Activated T-cell treated with anti-CD3 and anti-CD28 coated beads, Interleukin-2, amount 50 U/mL, for 4 hours (primary cell): ENCODE results near the gene GFRA4. TPM values are rescaled to one million over a fixed set of nuclear protein-coding genes. Genes with fewer than 3 reads are reported as not detected.
A peak's percentile ranks its signal among the peaks of the same experiment; 100 is the strongest.

ENCODE experiments used
- ATAC-seq, 2 donors: fragments of 200-7000 bp; cut with Tn5 transposase; one replicate each; pipeline ENCODE4 v1.10.0; 2021
- DNase-seq: peaks from one replicate; pipeline ENCODE4 v3.0.0-alpha.2; 2020
- H3K27me3 Mint-ChIP-seq: one replicate; pipeline ENCODE4 v1.8.0; 2021; ENCODE audit warnings: low read depth, mixed read lengths
- H3K36me3 Mint-ChIP-seq: one replicate; pipeline ENCODE4 v1.8.0; 2022; ENCODE audit warnings: mixed read lengths; ENCODE audit not compliant: insufficient read depth
- H3K4me1 Mint-ChIP-seq: one replicate; pipeline ENCODE4 v1.8.0; 2021; ENCODE audit warnings: low read depth, mixed read lengths
- H3K4me3 Mint-ChIP-seq: one replicate; pipeline ENCODE4 v1.8.0; 2021; ENCODE audit warnings: mild to moderate bottlenecking, moderate library complexity, mixed read lengths
- H3K9me3 Mint-ChIP-seq: one replicate; pipeline ENCODE4 v1.8.0; 2021; ENCODE audit warnings: mixed read lengths
- total RNA-seq, 3 donors: library from RNA; stranded (reverse); gene quantifications; one replicate each; pipeline ENCODE4 v1.2.1, GENCODE V29; 2021

Gene GFRA4
- total RNA-seq, 3 donors from 2014 or later = not detected

DNA sequence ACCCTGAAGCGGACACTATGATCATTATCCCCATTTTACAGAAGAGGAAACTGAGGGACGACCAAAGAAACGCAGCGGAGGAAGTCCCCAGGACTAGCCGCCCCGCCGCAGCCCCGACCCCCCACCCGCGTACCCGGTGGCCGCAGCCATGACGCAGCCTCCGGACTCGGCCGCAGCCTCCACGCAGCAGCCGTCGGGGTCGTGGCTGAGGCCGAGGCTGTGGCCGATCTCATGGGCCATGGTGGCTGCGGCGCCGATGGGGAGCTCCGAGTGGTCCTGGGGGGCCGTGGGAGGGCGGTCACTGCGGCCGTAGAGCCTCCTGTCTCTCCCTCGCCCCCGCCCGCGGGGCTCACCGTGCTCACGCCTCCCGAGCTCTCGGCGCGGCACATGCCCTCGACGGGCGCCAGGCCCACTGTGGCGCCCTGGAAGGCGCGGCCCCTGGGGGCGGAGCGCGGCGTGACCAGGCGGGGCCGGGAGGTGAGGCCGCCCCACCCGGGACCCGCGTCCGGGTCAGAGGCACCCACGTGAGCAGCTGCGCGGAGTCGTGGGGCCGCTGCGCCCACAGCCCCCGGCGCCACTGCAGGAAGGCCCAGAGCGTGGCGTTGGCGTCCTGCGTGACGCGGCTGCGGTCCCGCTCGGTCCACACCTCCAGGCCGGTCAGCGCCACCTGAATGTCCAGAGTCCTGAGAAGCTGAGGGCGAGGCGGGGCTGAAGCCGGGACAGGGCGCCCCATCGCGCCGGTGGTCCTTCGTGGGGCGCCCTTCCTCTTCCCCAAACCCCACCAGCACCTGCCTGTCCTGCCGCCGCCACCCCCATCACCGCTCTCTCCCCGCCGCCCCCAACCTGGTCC, 10.2 kb upstream of the GFRA4 start:
- H3K9me3 Mint-ChIP-seq = no peaks in the 10 kb centered on the region
- DNase-seq (no peak), ATAC-seq (no peak)
- no peak overlapping the region for H3K4me3 Mint-ChIP-seq
- peaks cover 61% of the 10 kb centered on the region for H3K27me3 Mint-ChIP-seq
- peaks cover 10% of the 10 kb centered on the region for H3K4me1 Mint-ChIP-seq
- H3K36me3 Mint-ChIP-seq = no peaks in the 10 kb centered on the region

DNA sequence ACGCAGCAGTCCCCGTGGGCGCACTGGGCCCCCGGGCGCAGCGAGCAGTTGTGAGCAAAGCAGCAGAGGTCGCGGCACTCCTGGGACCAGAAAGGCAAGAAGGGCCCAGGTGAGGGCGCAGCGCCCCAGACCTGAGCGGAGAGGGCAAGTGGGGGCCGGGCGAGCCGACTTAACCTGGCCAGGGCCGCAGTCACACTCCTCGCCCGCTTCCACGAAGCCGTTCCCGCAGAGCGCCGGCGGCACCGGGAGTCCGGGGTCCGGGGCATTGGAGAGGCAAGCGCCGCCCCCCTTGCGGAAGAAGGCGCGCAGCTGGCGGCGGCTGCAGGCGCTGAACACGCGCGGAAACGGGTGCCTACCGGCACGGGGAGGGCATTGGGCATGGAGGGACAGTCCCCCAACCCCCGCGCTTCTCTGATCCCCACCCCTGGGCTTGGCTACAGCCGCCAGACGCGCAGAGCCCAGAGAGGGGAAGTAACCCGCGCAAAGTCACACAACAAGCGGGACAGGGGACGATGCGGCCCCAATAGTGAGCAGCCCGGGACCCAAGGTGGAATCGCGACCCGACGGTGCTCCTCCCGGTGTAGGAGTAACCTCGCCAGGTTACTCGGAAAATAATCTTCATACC, 9.5 kb upstream of the GFRA4 start:
- peaks cover 63% of the 10 kb centered on the region for H3K27me3 Mint-ChIP-seq
- no peaks in the 10 kb centered on the region for H3K36me3 Mint-ChIP-seq
- DNase-seq (no peak), ATAC-seq (peak in 1 of 2 donors; percentile 9)
- H3K9me3 Mint-ChIP-seq = no peaks in the 10 kb centered on the region
- peaks cover 10% of the 10 kb centered on the region for H3K4me1 Mint-ChIP-seq
- no peak overlapping the region for H3K4me3 Mint-ChIP-seq

DNA sequence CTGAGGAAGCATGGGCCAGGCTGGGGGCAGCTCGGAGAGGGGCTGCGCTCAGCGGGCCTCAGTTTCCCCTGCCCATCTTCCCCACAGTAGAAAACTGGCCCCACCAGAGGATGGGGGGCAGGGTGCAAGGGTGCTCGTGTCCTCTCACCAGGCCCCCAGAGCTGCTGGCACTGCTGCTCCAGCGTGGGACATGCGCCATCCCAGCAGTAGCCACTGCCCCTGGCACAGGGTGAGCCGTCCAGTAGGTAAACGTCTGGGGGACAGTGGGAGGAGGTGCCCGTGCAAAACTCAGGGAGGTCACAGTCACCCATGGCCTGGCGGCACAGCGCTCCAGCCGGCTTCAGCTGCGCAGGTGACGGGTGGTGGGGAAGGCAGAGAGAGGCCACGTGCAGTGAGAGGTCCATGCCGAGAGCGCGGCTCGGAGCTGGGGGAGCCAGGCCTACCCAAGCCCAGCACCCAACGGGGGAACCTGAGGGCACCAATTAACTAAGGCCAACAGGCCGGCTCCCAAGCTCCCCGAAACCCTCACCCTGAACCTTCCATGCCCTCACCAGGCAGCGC, 8.9 kb upstream of the GFRA4 start:
- Mint-ChIP-seq H3K9me3 (no peaks in the 10 kb centered on the region), H3K36me3 (no peaks in the 10 kb centered on the region), H3K4me1 (peaks cover 14% of the 10 kb centered on the region), H3K4me3 (no peak overlapping the region), H3K27me3 (peaks cover 63% of the 10 kb centered on the region)
- ATAC-seq = no peak
- no peak for DNase-seq

DNA sequence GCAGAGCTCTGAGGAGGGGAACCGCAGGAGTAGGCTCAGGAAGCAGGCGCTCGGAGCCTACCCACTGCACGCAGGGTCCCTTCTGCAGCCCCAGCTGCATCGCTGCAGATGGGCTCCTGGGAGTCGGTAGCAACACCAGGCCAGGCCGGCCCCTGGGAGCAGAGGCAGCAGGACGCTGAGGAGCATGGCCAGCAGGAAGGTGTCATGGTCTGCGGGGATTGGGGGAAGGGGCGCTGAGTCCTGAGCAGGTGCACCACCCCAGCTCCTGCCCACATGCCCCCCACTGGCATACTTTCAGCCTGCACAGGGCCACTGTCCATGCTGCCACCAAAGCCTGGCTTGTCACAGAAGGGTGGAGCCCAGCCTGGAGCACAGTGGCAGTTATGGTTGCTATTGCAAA, 7.7 kb upstream of the GFRA4 start:
- Mint-ChIP-seq H3K36me3 (no peaks in the 10 kb centered on the region), H3K27me3 (peaks cover 55% of the 10 kb centered on the region), H3K4me3 (no peak overlapping the region), H3K4me1 (peaks cover 21% of the 10 kb centered on the region), H3K9me3 (no peaks in the 10 kb centered on the region)
- no peak for DNase-seq
- ATAC-seq = no peak

DNA sequence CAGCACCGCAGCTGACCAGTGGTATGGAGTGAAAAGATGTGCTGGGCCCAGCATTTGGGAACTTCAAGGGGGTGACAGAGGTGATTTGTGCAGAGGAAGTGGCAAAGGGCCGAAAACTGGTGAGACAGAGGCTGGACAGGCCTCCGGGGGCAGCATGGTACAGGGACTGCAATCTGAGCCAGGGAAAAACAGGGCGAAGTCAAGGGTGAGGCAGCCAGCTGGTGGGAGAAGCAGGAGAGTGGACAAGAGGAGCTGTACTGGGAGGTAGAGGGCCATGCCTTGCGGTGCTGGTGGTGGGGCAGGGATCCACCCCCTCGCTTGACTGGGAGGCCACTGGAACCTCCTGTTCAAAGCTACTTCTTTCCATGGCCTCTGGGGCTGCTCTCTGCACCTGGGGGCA, 7.3 kb upstream of the GFRA4 start:
- DNase-seq (no peak), ATAC-seq (no peak)
- Mint-ChIP-seq H3K36me3 (no peaks in the 10 kb centered on the region), H3K4me3 (no peak overlapping the region), H3K4me1 (peaks cover 24% of the 10 kb centered on the region), H3K27me3 (peaks cover 52% of the 10 kb centered on the region), H3K9me3 (no peaks in the 10 kb centered on the region)

DNA sequence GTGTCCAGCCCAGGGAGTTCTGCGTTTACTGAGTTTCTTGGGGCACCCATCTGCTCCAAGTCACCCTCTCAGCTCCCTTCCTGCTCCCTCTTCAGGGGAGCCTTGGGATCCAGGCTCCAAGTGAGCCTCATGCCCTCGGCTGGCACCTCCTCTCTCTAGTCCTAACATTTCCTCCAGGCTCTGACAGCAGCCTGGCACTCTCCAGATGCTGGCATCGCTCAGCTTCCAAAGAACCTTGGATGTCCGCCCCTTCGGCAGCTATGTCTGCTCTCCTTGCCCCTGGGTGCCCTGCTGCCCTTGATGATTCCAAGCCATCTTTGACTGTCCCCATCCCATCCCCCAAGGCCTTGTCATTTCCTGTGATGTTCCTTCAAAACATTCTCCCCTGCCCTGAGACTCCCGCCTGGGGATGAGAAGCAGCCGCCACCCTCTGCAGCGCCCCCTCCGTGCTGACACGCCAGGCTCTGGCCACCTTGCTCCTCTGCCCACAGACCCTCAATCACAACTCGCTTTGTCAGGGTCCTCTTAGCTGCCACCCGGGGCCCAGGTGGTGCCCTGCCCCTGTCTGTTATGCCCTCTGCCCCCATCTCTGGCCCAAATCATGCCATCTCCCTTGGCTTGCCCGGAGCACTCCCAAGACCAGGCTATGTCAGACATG, 6.6 kb upstream of the GFRA4 start:
- DNase-seq (no peak), ATAC-seq (no peak)
- Mint-ChIP-seq H3K4me1 (peaks cover 29% of the 10 kb centered on the region), H3K9me3 (no peaks in the 10 kb centered on the region), H3K4me3 (no peak overlapping the region), H3K27me3 (peaks cover 47% of the 10 kb centered on the region), H3K36me3 (no peaks in the 10 kb centered on the region)

DNA sequence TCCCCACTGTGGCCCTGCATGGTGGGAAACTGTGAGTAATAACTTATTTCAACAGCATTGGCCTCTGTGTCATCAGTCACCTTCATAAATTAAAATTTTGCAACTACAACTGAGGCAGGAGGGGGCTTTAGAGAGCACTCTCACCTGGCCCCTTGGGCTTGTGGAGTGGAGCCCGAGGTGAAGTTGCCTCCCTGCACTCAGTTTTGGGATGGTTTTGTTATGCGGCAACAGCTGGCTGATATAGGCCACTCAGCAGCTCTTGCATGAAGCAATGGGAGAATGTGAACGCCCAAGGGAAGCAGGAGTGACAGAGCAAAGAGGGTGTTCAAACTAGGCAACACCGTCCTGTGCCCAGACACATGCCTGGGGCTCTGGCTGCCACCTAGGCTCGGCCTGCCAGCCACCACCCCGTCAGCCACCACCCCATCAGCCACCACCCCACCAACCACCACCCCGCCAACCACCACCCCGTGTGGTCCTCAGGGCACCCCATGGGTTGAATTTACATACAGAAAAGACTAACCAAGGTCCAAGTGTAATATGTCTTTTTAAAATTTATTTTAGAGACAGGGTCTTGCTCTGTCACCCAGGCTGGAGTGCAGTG, 4.3 kb upstream of the GFRA4 start:
- H3K36me3 Mint-ChIP-seq = no peaks in the 10 kb centered on the region
- H3K27me3 Mint-ChIP-seq = peaks cover 43% of the 10 kb centered on the region
- H3K4me3 Mint-ChIP-seq = no peak overlapping the region
- DNase-seq = no peak
- H3K4me1 Mint-ChIP-seq = peaks cover 30% of the 10 kb centered on the region
- ATAC-seq = no peak
- H3K9me3 Mint-ChIP-seq = no peaks in the 10 kb centered on the region

DNA sequence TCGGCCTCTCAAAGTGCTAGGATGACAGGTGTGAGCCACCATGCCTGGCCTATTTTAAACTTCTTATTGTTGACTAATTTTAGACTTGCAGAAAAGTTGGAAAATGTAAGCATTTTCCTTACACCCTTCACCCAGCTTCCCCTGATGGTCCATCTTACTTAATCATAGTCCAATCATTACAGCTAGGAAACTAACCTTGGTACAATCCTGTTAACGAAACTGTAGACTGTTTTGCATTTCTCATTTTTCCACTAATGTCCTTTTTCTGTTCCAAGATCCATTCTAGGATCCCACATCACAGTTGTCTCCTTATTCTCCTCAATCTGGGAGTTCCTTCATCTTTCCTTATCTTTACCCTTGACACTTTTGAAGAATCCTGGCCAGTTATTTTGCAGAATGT, 659 bp upstream of the GFRA4 start:
- no peak overlapping the region for H3K4me3 Mint-ChIP-seq
- no peaks in the 10 kb centered on the region for H3K36me3 Mint-ChIP-seq

DNA sequence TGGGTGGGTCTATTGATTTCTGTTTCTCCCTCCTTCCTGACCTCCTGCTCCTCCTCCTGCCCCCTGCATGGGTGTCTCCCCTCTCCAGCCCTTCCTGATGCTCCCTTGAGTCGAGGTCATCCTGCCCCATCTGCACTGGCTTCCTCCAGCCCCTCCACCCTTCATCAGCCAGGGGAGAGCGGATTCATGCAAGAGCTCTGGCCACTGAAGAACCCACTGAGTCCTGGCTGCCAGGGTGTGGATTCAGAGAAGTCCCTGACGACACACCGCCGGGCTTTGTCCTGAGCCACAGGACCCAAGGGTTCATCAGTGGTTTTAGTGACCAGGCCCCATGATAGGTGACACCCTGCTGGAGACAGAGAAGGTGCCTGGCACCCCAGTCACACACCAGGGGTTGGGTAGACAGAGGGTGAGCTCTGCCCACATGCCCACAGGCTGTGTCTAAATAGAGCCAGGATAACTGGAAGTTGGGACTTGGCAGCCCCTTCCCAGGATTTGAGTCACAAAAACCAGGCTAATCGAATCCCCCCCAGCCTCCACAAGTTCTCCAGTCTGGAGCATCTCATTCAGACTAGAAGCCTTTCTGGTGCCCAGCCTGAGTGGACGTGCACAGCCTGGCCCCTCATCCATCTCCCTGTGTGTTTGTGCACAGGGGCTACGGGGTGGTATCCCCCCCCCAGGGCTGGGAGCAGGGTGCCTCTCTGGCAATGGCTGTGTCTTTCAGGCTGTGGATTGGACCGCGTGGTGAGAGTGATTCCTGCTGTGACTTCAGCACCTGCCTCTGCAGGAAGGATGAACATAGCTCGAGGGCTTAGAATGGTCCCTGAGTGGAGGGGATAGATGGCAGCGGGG, 1.2 kb downstream of the GFRA4 start:
- peaks cover 25% of the 10 kb centered on the region for H3K4me1 Mint-ChIP-seq
- no peaks in the 10 kb centered on the region for H3K9me3 Mint-ChIP-seq
- ATAC-seq (no peak), DNase-seq (no peak)
- H3K4me3 Mint-ChIP-seq = no peak overlapping the region
- H3K27me3 Mint-ChIP-seq = peaks cover 42% of the 10 kb centered on the region
- no peaks in the 10 kb centered on the region for H3K36me3 Mint-ChIP-seq

More for the DNA sequence above, 659 bp upstream of the GFRA4 start:
- Mint-ChIP-seq H3K9me3 (no peaks in the 10 kb centered on the region), H3K27me3 (peaks cover 38% of the 10 kb centered on the region), H3K4me1 (peaks cover 28% of the 10 kb centered on the region)
- DNase-seq (no peak), ATAC-seq (no peak)

DNA sequence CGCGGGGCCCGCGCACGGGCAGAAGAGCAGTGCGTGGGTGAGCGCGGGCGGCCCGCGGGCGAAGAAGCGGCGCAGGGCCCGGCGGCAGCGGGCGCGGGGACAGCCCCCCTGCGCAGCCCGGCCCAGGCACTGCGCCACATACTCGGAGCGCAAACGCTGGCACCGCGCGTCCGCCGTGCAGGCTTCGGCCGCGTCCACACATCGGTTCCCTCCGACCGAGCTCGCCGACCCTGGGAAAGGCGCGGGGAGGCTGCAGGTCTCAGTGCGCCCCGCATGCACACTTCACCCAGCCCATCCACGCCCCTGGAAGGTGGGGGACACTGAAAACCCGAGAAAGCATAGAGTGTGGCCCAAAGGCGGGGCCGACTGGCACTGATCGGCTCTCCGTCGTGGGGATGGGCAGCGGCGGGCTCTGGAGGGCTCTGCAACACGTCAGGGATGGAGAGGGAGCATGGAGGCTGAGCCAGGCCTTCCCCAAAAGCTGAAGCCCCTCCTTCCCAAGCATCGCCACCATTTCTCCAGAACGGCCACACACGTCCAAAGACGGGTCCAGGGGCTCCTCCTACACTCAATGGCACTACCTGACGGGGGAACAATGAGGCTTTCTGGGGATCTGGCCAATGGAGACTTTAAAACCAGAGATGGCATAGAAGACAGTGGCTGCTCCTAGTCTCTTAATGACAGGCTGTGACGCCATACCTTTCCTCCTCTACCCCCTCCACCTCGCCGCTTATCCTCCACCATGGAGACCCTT, 2.0 kb downstream of the GFRA4 start:
- Mint-ChIP-seq H3K27me3 (peaks cover 42% of the 10 kb centered on the region), H3K36me3 (no peaks in the 10 kb centered on the region), H3K4me1 (peaks cover 19% of the 10 kb centered on the region), H3K9me3 (no peaks in the 10 kb centered on the region), H3K4me3 (no peak overlapping the region)
- ATAC-seq (no peak), DNase-seq (no peak)

DNA sequence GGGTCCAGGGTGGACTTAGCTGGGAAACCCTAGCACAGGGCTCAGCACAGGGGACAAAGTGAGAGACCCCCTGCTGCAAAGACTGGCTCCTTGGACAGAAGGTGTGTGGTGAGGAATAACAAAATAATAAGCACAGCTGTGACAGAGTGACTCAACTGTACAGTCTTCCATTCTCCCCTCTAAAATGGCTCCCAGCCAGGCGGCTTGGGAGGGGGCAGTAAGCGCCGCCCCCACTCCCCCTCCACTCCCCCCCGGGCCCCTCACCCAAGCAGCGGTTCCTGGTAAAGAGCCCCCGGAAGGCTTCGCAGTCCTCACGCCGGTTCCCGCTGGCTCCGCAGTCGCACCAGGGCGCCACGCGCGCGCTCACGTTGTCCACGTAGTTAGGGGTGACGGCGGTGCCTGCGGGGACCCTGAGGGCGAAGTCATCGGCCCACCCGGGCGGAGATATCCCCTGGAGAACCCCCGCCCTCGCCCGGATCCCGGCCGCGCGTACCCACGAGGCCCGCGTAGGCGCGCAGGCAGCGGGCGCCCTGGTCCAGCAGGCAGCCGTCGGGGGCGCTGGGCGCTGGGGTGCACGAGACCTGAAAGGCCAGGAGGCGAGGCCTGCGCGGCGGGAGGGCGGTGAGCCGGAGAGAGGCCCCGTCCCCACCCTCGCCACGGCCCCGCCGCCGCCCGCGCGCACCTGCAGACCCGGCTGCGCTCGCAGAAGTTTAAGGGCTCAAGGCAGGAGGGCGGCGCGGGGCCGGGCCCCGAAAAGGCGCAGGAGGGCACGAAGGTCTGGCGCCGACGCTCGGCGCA, 2.7 kb downstream of the GFRA4 start:
- DNase-seq (no peak), ATAC-seq (no peak)
- H3K27me3 Mint-ChIP-seq = peaks cover 42% of the 10 kb centered on the region
- H3K36me3 Mint-ChIP-seq = no peaks in the 10 kb centered on the region
- H3K9me3 Mint-ChIP-seq = no peaks in the 10 kb centered on the region
- H3K4me3 Mint-ChIP-seq = no peak overlapping the region
- peaks cover 13% of the 10 kb centered on the region for H3K4me1 Mint-ChIP-seq

DNA sequence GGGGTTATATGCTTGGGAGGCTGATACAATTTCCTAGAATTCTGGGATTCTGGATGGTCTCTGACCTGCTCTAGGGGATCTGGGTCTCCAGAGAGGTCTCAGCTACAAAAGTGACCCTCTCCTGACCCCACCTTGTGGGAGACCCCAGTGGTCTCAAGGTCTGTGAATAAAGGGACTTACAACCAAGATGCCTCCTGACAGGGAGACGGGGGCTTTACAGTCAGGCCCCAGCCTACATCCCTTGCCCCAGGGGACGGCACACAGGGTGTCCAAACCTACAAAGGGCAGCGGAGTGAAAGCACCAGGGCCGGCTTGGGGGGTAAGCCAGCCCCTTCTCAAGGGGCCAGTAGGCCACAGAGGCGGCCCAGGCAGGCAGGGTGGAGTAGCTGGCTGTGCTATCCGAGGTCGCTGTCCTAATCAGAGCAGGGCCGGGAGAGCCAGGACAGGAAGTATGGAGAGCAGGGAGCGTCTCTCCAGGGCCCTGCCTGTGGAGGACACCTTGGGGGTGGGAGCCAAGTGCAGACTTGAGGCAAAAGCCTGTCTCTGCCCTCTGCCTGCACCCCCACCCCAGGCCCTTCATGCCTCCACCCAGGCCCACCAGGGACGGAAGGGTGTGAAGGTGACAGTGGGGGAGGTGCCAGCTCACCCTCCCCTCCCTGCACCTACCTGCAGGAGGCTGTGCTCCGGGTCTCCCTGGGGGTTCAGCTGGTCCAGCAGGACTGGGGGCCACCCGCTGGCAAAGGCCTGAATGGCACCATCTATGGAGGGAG, 3.5 kb downstream of the GFRA4 start:
- no peak for DNase-seq

More for the DNA sequence above, 3.5 kb downstream of the GFRA4 start:
- H3K9me3 Mint-ChIP-seq = no peaks in the 10 kb centered on the region
- H3K4me1 Mint-ChIP-seq = peaks cover 6% of the 10 kb centered on the region
- H3K36me3 Mint-ChIP-seq = no peaks in the 10 kb centered on the region
- no peak for ATAC-seq
- no peak overlapping the region for H3K4me3 Mint-ChIP-seq
- peaks cover 40% of the 10 kb centered on the region for H3K27me3 Mint-ChIP-seq
